ENCODE data around the gene CFDP1. TPM values are rescaled to one million over a fixed set of nuclear protein-coding genes. Genes with fewer than 3 reads are reported as not detected.

The CFDP1 gene
- total and polyA plus RNA-seq, 8 donors, result 25.8 to 126 (median 60.7) TPM; not detected in 1

GRCh38 chr16:75323198-75323597 is 110.1 kb downstream of the CFDP1 start:
- H3K27ac ChIP-seq, result no peak overlapping the region
- H3K27me3 ChIP-seq, result no peaks in the 10 kb centered on the region
- no peaks in the 10 kb centered on the region for H3K36me3 ChIP-seq
- no peak for DNase-seq
- no peak overlapping the region for H3K4me3 ChIP-seq
- H3K4me1 ChIP-seq, result peaks cover 0 to 21% (median 9%) of the 10 kb centered on the region in 4 donors
- intact Hi-C loops (cut with DNase I; ENCODE audit: low total_unique reads), result no loop called here
- TF ChIP-seq EP300 (IDR thresholded peaks at IDR 0.05) (no peak), POLR2A (IDR thresholded peaks at IDR 0.05) (no peak), POLR2AphosphoS5 (IDR thresholded peaks at IDR 0.05) (no peak), CTCF (IDR thresholded peaks at IDR 0.05) (no peak)
- 66 to 80% (median 79%) methylated on average over 4 of the region's 4 CpGs for WGBS, 5 donors
- no peaks in the 10 kb centered on the region for H3K9me3 ChIP-seq

DNA sequence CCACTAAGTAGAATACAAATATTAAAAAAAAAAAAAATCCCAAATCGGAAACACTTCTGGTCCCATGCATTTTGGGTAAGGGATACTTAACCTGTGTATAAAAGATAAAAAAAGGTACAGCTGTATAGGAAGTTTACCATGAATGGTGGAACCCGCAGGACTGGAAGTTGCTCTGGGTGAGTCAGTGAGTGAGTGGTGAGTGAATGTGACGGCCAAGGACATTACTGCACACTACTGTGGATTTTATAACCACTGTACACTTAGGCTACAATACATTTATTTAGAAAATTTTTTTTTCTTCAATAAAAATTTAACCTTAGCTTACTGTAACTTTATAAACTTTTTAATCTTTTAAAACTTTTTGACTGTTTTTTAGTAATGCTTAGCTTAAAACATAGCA is 110.6 kb downstream of the CFDP1 start:
- TF ChIP-seq CTCF (IDR thresholded peaks at IDR 0.05) (no peak), POLR2A (IDR thresholded peaks at IDR 0.05) (no peak), EP300 (IDR thresholded peaks at IDR 0.05) (no peak), POLR2AphosphoS5 (IDR thresholded peaks at IDR 0.05) (no peak)
- Histone ChIP-seq H3K27ac (no peak overlapping the region), H3K4me3 (no peak overlapping the region), H3K36me3 (peaks cover 0 to 3% (median 0%) of the 10 kb centered on the region in 4 donors), H3K4me1 (peaks cover 0 to 21% (median 9%) of the 10 kb centered on the region in 4 donors), H3K27me3 (no peaks in the 10 kb centered on the region), H3K9me3 (no peaks in the 10 kb centered on the region)
- 60 to 71% (median 63%) methylated on average over 3 of the region's 3 CpGs for WGBS, 5 donors
- DNase-seq, result no peak
- intact Hi-C loops (cut with DNase I; ENCODE audit: low total_unique reads), result no loop called here

- H3K4me3 ChIP-seq, result no peak overlapping the region
- no peaks in the 10 kb centered on the region for H3K27me3 ChIP-seq
- intact Hi-C loops (cut with DNase I; ENCODE audit: low total_unique reads), result no loop called here
- TF ChIP-seq CTCF (IDR thresholded peaks at IDR 0.05) (no peak), EP300 (IDR thresholded peaks at IDR 0.05) (no peak)
- DNase-seq, result no peak
- H3K4me1 ChIP-seq, result peaks cover 0 to 26% (median 9%) of the 10 kb centered on the region in 4 donors
- WGBS, 5 donors, result 49 to 74% (median 61%) methylated on average over 3 of the region's 3 CpGs
- H3K36me3 ChIP-seq, result peaks cover 0 to 4% (median 0%) of the 10 kb centered on the region in 4 donors
- H3K9me3 ChIP-seq, result no peaks in the 10 kb centered on the region
- H3K27ac ChIP-seq, result peak overlapping the region in 1 of 5 donors; percentile 27
Measured at GRCh38 chr16:75320435-75320834, 112.9 kb downstream of the CFDP1 start.

- peak overlapping the region in 1 of 5 donors; percentile 27 for H3K27ac ChIP-seq
- H3K27me3 ChIP-seq, result no peaks in the 10 kb centered on the region
- WGBS, 5 donors, result 68 to 79% (median 72%) methylated on average over 13 of the region's 13 CpGs
- intact Hi-C loops (cut with DNase I; ENCODE audit: low total_unique reads), result no loop called here
- DNase-seq, result no peak
- H3K4me3 ChIP-seq, result no peak overlapping the region
- peaks cover 0 to 4% (median 0%) of the 10 kb centered on the region in 4 donors for H3K36me3 ChIP-seq
- TF ChIP-seq CTCF (IDR thresholded peaks at IDR 0.05), result no peak
- no peak for TF ChIP-seq POLR2AphosphoS5 (IDR thresholded peaks at IDR 0.05)
- no peak for TF ChIP-seq EP300 (IDR thresholded peaks at IDR 0.05)
- TF ChIP-seq POLR2A (IDR thresholded peaks at IDR 0.05), result no peak
- H3K4me1 ChIP-seq, result peaks cover 0 to 26% (median 9%) of the 10 kb centered on the region in 4 donors
- H3K9me3 ChIP-seq, result no peaks in the 10 kb centered on the region
Measured at GRCh38 chr16:75319513-75320411, 113.5 kb downstream of the CFDP1 start.
